AG08396 (cell line): ENCODE data around the gene SIRT7.

Experiments
- DNase-seq: peaks from one replicate; pipeline ENCODE4 v3.0.0; 2012; ENCODE audit warnings: low spot score, mixed read lengths

Gene SIRT7, protein sequence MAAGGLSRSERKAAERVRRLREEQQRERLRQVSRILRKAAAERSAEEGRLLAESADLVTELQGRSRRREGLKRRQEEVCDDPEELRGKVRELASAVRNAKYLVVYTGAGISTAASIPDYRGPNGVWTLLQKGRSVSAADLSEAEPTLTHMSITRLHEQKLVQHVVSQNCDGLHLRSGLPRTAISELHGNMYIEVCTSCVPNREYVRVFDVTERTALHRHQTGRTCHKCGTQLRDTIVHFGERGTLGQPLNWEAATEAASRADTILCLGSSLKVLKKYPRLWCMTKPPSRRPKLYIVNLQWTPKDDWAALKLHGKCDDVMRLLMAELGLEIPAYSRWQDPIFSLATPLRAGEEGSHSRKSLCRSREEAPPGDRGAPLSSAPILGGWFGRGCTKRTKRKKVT

DNA sequence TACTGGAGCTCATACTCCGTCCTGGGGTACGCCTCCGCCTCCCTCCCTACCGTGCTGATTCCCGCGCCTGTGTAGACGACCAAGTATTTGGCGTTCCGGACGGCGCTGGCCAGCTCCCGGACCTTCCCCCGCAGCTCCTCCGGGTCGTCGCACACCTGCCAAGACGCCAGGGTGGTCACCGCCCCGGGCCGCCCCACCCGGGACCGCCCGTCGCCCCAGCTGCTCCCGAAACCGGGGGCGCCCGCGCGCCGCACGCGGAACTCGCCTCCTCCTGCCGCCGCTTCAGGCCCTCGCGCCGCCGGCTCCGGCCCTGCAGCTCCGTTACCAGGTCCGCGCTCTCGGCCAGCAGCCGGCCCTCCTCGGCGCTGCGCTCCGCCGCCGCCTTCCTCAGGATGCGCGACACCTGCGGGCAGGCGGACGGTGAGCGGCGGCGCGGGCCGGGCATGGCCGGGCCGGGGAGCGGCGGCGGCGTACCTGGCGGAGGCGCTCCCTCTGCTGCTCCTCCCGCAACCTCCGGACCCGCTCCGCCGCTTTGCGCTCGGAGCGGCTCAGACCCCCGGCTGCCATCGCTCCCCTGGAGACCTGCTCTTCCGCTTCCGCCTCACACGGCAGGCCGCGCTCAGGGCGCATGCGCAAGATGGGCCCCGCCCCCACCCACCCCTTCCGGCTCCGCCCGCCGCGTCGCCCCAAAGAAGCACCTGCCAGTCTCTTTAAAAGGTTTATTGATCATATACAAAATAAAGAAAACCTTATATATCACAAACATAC is at the start of gene SIRT7:
Gene SIRT7 (minus strand): TSS at position 612 of the 768 bp plus-strand sequence. CDS start 45 bp downstream, at position 567.
- DNase-seq, result peak; percentile 98

DNA sequence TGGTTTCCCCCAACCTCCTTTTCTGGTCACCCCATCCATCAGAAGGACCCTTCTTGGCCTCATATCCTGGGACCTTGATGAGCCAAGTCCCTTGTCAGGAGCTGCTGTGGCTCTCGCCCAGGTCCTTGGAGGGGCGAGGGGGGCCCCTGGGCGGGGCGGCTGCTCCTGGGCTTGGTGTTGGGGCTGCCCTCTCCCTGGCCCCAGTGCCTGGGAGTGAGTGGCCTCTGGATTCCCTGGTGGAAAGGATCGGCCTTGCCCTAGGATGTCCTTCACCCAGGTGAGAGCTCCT is 49.2 kb upstream of the SIRT7 start:
- no peak for DNase-seq

DNA sequence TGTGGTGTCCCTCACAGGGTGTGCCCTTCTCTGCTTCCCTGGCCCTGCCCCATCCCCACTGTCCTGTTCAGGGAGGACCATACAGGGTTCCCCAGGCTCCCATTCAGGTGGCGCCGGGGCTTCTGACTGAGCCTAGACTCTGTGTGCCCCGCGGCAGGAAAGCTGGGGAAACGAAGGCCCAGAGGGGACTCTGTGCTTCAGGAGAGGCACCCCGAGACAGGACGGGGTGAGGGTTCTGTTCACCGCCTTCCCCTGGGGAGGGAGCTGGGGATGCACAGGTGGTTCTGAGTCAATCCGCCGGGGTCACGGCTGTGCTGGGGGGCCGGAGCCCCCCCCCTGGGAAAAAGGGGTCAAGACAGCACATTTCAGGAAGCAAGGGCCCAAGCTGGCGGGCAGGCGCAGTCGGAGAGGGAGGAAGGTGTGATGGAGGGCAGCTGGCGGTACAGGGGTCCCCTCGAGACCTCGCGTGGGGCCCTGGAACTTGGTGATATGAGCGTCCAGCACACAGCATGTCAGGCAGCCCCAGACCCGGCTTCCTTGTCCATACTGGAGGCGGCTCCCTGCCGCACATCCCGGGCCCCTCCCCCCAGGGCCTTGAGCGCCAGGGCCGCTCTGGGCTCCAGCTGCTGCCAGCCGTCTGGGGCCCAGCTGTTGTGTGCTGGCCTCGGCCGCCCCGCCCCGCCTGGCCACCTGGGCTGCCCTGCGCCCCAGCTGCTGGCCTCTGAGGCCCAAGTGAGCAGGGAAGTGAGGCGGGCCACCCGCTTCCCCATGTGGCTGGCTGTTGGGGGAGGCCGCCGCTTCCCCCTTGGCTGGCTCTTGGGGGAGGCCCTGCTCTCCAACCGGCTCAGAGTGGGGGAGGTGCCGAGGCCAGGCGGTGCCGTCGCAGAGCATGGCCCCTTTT is 48.6 kb upstream of the SIRT7 start:
- peak; percentile 69 for DNase-seq

DNA sequence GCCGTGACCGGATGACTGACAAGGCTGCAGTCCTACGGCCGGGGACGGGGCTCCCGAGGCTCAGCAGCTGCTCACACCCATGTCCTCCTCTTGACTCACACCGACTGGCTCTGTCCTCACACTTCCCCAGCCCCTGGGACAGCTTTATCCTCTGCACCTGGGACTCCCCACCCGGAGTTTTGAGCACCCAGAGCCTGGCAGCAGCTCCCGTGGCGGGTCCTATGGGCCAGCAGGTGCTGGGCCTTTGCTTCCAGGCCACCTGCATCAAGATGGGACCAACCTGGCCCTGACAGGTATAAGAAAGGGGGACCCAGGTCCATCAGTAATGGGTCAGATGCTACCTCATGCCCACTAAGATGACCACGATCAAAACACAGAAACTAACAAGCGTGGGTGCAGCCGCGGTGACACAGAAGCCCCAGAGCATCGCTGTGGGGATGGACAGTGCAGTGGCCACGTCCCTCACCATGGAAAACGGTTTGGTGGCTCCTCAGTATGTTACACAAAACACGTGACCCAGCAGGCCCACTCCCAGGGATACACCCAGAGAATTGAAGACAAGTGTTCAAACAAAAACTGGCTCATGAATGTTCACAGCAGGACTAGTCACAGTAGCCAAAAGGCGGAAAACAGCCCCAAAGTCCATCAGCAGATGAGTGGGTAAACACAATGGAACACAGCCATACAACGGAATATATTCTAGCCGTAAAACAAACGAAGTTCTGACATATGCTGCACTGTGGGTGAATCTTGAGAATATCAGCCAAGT is 46.3 kb upstream of the SIRT7 start:
- DNase-seq, result no peak

DNA sequence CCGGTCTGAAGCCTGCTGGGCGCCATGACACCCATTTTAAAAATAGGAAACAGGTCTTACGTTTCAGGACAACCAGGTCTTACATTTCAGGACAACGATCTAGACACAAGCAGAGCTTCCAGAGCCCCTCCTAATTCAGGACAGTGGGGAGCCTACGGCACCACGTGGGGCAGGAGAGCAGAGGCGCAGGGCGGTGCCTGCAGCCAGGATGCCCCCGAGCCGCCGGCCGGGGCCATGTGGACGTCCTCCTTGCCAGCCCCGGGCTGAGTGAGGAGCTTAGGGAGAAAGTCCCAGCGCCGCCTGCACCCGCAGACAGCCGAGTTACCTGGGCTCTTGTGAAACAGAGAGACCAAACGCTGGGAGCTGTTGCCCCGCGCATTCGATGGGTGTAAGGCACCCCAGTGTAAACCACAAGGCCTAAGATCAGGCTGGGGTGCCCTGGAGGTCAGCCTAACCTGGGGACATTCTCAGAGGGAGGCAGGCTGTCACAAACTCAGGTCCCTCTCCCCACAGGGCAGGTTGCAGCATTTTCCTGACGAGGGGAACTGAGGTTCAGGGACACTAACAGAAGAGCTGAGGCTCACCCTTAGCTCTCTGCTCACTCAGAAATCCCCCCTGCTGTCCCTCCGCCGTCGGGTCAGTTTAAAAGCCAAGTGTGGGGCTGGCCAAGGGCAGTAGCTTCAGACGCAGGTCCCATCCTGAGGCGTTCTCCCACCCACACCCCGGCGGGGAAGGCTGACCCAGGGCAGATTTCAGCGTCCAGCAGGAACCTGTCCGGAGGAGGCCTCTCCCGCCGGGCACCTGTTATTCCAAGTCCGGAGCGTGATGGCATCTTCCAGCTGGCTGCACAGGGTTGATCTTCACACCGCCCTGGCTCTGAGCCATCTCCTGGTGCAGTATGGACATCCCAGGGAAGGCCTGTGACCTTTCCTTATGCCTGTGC is 44.8 kb upstream of the SIRT7 start:
- no peak for DNase-seq

DNA sequence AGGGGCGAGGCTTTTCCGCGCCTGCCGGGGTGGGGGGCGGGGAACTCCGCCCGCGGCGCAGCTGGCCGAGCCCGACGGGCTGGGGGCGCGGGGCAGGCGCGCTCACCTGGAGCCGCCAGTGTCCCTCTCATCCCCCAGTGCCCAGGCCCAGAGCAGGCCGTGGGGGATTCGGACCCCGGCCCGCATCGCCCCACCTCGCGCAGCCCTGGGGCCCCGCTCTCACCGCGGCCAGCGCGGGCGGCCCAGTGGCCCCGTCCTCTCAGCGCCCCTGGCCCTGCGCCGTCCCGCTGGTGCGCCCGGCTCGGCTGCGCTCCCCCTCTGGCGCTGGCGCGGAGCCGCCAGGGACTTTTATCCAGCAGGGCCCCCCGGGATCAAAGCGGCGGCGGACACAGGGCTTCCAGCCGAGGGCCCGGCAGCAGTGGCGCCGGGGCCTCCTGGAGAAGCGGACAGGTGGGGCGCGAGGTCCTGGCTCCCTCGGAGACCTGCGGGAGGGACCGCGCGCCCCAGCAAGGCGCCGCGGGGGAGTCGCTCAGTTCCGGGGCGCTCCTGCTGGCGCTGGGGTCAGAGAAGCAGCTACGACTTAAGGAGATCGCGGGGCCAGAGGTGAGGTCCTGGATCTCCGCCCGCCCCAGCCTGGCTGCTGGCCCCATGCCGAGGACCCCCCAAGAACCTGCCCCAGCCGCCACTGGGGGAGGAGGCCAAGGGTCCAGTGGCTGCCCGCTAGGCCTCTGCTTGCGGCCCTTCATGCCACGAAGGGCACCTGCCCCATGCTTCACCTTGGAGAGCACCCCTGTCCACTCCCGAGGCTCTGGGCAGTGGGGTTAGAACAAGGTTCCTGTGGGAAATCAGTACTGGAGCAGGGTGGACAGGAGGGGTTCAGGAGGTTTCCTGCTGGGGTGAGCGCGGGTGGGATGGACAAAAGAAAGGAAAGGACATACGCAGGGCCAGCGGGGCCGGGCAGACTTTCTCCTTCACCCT is 43.8 kb upstream of the SIRT7 start:
- DNase-seq, result no peak

DNA sequence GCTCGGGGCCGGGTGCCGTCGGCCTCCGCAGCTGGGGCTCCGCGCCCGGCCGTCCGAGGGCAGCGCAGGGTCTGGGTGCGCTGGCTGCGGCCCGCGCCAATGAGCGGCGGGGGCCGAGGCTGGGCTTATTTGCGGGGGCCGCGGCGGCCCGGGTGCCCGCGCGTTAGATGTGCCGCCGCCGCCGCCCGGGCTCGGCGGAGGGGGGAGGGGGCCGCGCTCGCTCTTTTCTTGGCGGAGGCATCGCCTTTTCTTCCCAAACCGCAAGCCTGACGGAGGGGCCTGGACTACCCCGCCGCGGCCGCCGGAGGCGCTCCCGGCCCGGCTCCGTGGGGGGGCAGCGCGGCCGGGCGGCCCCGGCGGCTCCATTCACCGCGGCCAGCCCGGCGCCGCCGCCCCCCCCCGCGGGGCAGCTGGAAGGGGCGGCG is 43.1 kb upstream of the SIRT7 start, which contains the start of gene NOTUM:
Gene NOTUM (minus strand): TSS at position 101 of the 425 bp plus-strand sequence. CDS start 278 bp downstream, outside the sequence.
- DNase-seq, result peak; percentile 77

DNA sequence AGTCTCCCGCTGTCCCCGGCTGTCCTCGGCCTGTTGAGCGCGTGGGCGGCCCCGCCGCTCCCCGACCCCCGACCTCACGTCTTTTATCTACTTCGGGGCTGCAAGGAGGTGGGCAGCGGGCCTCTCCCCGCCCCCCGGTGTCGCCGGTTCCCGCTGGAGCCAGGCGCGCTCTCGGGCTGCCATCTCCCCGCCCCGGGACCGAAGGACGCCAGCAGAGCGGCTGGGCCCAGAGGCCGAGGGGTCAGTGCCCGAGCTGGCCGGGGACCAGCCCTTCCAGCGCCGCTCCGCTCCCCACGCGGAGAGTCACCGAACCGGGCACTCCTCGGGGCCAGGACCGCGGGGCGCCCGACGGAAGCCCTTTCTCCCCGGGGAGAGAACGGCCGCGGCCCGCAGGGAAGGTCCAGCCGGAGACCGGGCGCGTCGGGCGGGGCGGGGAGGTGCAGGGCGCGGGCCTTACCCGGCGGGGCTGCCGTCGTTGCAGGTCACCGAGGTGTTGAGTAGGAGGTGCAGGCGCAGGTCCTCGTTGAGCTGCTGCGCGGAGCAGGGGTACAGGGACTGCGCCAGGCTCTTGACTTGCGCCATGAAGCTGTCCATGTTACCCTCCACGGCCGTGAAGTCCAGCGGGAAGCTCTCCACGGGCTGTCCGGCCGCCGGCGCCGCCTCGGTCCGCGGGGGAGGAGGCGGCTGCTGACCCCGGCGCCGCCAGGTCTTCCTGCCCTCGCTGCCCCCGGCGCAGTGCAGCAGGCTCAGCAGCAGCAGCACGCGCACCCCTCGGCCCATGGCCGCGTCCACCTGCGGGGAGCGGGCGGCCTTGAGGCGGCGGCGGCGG is 42.4 kb upstream of the SIRT7 start:
- DNase-seq, result no peak

DNA sequence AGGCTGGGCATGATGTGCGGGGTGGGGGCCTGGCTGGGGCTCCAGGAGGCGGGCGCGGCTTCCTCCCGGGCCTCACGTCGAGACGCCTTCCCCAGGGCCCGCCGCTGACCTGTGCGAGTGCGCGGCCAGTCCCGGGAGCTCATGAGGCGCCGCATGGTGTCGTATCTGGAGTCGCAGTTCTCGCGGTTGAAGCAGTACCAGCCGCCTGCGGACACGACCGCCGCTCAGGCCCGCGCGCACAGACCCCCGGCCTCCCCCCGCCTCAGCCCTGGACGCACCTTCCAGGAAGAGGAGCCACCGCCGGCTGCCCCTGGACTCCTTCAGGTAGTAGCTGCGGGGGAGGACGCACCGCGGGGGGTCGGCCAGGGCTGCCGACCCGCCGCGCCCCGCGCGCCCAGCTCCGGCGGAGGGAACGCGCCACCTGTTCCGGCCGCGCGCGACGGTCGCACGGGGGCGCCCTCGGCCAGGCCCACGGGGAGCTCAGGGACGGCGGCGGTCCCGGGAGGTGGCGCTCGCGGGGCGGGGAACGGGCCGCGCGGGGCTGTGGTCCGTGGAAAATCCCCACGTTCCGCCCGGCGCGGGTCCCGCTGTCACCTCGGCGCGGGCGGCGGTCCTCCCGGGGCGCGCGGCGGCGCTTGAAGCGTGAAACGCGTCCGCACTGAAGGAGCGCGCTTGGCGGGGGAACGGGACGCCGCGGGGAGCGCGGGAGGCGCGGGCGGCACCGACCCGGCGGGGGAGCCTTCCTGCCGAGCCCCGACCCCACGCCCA is 41.6 kb upstream of the SIRT7 start:
- peak; percentile 91 for DNase-seq

DNA sequence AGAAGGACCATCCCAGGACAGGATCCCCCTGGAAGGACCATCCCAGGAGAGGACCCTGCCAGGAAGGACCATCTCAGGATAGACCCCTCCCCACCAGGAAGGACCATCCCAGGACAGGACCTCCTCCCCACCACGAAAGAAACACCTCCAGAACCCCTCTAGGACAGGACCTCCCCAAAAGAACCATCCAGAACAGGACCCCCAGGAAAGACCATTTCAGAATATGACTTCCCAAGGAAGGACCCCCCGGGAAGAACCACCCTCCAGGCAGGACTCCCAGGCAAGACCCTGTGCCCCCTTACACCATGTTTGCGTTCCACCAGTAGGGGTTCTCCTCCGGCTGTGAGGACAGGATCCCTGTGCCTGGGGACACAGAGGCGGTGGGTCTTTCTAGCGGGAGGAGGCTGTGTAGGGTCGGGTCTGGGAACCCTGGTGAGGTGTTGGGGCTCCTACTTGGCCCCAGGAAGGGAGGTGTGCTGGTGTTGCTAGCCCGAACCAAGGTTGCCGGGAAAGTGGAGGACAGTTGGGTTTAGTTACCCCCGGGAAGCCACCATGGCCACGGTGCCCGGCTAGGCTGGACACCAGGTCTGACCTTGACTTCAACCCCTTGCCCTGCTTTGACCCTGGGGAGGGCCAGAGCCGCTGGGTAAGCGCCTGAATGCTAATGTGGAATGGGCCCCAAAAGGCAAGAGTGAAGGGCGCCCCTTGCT is 40.8 kb upstream of the SIRT7 start:
- DNase-seq, result no peak

DNA sequence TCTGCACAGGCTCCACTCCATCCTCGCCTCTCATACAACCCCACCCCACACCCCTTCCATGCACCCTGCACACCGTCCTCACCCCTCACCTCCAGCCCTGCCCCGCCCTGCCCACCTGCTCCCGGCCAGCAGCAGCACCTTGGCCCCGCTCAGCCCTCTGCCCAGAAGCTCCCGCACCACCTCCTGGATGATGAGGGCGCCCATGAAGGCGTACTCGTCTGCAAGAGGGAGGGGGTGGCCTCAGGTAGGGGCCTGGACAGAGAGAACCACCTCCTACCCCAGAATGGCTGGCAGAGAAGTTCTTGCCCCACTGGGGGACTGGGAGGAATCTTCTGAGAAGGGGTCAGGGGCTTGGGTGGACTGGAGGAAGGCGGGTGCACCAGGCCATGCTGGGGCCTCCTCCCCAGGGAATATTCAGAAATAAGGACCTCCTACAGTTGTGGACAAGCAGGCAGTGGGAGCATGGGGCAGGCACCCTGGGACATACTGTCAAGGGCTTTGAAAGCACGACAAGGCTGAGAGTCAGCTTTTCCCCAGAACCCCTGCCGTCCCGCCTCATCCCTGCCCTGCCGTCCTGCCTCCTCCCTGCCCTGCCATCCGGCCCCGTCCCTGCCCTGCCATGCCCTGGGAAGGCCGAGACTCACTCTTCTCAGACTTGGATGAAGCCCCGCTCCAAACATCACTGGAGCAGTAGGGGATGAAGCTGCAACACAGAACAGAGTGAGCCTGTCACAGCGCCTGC is 39.9 kb upstream of the SIRT7 start:
- no peak for DNase-seq

DNA sequence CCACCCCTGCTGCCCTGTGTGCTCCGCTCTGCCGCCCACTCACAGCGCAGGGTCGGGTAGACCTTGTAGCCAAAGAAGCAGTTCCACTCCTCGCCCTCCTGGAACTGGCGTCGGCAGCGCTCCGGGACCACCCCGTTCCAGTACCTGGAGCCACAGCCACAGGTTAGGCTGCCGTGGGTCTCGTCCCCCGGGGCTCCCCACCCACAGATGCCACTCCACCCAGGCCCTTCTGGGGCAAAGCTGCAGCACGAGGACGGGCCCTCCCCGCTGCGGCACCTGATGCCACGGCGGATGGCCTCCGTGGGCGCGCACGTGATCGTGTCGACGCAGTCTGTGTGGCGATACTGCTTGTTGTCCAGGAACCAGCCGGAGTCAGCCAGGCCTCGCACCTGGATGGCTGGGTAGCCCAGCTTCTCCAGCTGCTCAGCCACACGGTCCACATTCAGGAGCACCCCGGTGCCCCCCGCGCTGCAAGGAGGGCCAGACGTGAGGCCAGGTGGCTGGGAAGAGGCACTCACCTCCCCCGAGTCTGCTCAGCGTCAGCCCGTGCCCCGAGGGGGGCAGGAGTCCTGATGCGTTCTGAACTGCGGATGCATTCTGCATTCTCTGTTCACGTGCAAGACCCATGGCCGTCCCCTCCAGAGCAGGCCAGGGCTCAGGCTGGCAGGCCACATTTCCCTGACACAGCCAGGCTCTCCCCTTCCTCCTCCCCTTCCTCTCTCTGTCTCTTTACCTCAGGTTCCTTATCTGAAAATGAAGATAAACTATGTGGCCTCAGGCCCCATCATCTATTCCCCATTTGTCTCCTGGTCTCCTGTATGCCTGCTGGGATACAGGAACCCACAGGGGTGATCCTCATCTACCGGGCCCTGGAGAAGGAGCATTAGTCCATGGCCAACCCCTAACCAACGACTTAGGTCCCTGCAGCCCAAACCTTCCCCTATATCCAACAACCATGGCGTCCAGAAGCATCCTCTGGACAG is 38.9 kb upstream of the SIRT7 start:
- DNase-seq, result no peak

DNA sequence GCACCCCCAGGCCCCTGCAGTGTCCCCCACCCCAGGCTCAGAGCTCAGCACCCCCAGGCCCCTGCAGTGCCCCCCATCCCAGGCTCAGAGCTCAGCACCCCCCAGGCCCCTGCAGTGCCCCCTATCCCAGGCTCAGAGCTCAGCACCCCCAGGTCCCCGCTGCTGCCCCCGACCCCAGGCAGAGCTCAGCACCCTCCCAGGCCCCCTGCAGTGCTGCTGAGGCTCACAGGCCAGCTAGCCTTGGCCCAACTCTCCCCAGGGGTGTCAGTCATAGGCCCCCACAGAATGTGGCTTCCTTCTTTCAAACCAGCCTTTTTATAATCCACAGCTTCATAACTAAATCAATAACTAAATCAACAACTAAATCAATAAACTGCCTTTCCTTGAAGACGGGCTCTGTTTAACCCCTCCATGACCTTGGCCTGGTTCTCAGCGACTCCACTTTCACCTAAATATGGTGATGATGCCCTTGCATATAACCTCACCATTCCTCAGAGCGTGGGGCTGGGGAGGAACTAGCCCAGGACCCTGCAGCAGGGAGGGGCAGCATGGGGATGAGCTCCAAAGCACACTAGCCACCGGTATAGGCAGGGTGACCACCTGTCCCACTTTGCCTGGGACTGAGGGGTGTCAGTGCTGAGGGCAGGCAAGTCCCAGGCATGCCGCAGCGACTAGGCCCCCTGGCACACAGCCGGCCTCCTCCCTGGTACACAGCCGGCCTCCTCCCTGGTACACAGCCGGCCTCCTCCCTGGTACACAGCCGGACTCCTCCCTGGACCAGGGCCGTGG is 38.0 kb upstream of the SIRT7 start:
- DNase-seq, result no peak

DNA sequence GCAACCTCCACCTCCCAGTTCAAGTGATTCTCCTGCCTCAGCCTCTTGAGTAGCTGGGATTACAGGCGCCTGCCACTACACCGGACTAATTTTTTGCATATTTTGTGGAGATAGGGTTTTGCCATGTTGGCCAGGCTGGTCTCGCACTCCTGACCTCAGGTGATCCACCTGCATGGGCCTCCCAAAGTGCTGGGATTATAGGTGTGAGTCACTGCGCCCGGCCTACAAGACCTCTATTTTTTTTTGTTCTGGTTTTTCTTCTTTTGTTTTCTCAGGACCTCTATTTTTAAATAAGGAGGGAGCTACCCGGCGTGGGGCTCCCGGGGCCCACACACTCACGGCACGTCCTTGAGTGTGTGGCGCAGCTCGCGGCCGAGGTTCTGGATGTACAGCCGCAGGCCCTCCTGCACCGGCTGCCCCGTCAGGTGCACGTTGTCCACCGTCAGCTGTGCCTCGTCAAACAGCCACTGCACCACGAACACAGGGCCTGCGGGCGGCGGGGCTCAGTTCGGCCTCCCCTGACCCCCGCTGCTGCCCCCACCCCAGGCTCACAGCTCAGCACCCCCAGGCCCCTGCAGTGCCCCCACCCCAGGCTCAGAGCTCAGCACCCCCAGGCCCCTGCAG is 37.2 kb upstream of the SIRT7 start:
- no peak for DNase-seq
